ENCODE data around the gene FAM229B.
"Not testable (repeated sequence)": the region's sequence is repeated elsewhere in the genome, so short reads cannot be mapped to it uniquely, and the experiment has no call there.

The FAM229B gene, protein sequence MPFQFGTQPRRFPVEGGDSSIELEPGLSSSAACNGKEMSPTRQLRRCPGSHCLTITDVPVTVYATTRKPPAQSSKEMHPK

DNA sequence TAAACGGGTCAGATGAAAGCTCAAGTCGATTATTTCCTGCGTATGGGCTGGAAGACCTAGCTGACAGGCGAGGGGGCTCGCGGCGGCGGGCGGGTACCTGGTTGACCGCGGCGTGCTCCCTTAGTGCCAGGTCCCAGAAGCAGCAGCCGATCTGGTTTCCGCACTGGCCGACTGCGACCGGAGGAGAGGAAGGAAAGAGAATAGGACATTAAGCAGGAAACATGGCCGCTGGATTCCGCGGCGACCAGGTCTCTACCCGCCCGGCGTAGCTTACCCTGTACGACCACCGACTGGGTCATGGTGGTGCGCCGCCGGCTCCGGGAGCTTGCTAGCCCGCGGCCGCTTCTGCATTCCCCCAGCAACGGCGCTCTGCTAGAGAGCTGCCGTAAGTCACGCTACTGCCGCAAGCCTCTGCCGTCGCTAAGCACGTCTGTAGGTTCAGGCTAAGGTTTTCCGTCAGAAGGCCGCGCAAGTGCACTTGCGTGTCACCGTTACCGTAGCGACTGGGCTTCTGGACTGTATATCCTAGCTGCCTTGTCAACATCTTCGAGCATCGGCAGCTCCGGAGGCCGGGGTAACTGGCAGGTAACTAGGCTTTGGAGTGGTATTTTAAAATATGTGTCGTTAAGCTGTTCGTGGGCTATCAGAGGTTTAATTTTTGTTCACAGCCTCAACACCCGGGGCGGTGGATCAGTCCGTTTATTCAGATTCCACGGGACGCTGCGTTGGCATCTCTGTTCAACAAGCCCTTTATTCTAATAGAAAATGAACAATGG is at the start of gene FAM229B, which contains the start of gene TUBE1:
Gene FAM229B (plus strand): TSS at position 456 of the 776 bp plus-strand sequence. CDS start 11,693 bp downstream, outside the sequence.
Gene TUBE1 (minus strand): TSS at position 347 of the 776 bp plus-strand sequence. CDS start 48 bp downstream, at position 299.
- peak; percentile 94 for DNase-seq

GRCh38 chr6:112037783-112038216 is 49.6 kb upstream of the FAM229B start:
- no peak for DNase-seq

GRCh38 chr6:112038268-112038667 is 49.1 kb upstream of the FAM229B start:
- no peak for DNase-seq

GRCh38 chr6:112038756-112039430 is 48.5 kb upstream of the FAM229B start:
- DNase-seq = no peak

- DNase-seq = no peak
Measured at GRCh38 chr6:112039431-112039770, 48.0 kb upstream of the FAM229B start.

DNA sequence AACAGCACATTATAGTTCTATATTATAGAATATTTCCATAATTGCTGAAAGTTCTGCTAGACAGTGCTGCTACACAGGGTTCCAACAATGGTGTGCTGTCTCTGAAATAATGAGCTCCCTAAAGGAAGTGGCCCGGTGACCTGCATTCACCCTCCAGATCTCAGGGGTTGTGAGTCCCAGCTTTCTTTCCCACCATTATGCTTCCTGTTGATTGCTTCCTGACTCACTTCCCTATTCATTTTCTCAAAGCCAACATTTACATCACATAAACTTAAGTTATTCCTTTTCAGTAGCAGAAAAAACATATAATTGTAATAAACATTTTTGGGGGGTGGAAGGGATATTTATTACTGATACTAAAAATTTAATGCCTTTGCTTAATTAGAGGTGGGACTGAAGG is 46.4 kb upstream of the FAM229B start:
- DNase-seq = no peak

GRCh38 chr6:112041535-112041934 is 45.9 kb upstream of the FAM229B start:
- no peak for DNase-seq

DNA sequence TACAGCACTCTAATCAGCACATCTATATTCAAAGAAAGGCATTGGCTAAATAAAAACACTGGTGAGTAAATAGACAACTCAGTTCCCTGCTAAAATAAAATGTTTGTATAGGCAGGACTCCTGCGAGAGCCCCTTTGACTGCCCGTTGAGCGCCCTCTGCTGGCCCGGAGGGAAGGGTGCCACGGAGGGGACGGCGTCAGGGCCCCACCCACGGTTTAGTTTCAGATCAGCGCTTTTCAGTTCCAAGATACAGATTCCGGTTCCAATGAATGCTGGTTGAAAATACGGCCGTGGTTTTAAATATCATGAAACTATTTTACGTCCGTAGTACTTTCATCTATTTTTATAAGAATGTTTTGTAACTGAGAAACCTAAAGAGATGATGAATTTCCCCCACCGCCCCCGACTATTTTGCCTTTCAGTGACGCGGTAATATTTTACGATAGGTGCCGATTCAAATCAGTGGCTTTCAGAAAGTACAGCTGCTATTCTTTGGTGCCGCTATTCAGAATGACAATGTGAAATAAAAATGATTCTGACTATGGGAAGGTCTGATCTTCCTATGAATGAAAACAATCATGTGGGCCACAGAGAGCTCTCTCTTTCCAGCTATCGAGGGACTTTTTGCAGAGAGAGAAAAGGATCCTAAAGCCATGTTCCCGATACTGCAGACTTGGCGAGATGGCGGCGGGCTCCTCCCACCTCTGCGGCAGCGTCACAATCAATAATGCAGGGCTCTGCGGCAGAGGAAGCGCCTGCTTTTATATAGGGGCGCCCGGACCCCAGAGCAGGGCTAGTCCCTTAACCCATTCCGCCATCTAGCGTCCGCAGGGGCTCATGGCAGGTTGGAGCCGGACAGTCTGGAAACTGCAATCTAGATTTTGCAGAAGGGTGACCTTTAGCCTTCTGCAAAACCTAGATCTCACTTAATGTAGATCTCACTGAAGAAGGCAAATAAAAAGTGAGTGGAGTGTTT is 44.1 kb upstream of the FAM229B start:
- DNase-seq = peak; percentile 93 to 94

GRCh38 chr6:112044196-112044595 is 43.2 kb upstream of the FAM229B start:
- DNase-seq = no peak

- no peak for DNase-seq
Measured at GRCh38 chr6:112044856-112045255, 42.5 kb upstream of the FAM229B start.

DNA sequence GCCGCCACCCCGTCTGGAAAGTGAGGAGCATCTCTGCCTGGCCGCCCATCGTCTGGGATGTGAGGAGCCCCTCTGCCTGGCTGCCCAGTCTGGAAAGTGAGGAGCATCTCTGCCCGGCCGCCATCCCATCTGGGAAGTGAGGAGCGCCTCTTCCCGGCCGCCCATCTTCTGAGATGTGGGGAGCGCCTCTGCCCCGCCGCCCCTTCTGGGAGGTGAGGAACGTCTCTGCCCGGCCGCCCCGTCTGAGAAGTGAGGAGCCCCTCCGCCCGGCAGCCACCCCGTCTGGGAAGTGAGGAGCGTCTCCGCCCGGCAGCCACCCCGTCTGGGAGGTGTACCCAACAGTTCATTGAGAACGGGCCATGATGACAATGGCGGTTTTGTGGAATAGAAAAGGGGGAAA is 39.9 kb upstream of the FAM229B start:
- not testable (repeated sequence) for DNase-seq

GRCh38 chr6:112049026-112049799 is 38.2 kb upstream of the FAM229B start:
- no peak for DNase-seq

DNA sequence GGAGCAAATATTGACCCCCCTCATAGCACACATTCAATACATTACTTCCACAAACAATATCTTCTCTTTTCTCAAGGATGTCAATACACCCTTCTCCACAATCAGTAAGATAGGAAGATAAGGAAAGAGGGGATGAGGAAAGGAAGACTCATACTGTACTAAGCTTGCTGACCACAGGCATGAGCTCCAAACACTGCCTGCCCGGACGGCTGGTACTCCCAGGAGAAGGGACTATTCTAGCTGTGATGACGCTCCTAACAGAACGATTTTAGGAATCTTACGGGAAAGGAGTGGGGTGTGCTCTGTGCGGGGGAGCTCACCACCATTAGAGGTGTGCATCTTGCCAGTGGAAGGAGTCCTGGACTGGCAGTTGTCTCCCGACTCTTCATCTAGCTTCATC is 37.4 kb upstream of the FAM229B start:
- no peak for DNase-seq

GRCh38 chr6:112050429-112050828 is 37.0 kb upstream of the FAM229B start:
- no peak for DNase-seq

DNA sequence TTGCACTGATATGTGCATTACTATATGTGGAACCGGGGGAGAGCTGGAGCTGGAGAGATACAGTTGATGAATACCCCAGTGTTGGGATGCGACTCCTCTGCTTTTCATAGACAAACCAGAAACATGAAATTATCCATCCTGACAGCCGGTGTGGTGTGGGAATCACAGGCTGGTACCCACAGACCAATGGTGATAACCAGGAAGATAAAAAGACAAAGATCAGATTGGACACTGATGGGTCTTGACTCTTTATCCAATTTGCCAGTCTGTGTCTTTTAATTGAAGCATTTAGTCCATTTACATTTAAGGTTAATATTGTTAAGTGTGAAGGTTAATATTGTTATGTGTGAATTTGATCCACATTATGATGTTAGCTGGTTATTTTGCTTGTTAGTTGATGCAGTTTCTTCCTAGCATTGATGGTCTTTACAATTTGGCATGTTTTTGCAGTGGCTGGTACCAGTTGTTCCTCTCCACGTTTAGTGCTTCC is 36.1 kb upstream of the FAM229B start:
- DNase-seq = not testable (repeated sequence)

GRCh38 chr6:112054001-112054400 is 33.4 kb upstream of the FAM229B start, which contains the start of gene CCN6:
CCN6 (plus strand) TSS chr6:112054104; CDS start chr6:112054358, 254 bp downstream.
- no peak for DNase-seq

GRCh38 chr6:112054555-112055190 is 32.7 kb upstream of the FAM229B start:
- no peak for DNase-seq

GRCh38 chr6:112058243-112059032 is 29.0 kb upstream of the FAM229B start:
- no peak for DNase-seq

- DNase-seq = no peak
Measured at GRCh38 chr6:112061605-112062004, 25.8 kb upstream of the FAM229B start.

DNA sequence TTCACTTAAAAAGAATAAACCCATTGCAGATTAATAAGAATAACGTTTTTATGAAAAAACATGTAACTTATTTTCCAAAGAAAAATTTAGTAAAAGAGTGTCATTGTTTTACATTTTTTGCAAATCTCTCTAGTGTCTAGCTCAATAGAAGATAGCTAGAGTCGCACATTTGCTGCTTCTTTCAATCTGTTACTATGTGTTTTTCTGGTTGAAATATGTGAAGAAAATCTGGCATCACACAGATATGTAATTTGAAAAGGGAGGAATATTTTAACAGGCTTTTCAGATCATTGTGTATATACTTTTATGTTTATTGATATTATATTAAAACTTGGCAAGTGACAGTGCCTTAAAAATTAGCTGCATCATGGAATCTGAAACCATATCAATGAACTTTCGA is 24.4 kb upstream of the FAM229B start:
- DNase-seq = no peak

Measured in CD4-positive, alpha-beta T cell treated with Interferon alpha-2 for 1 hour (primary cell).